HEK293 (cell line): ENCODE data around the gene CDH12.

Experiments used
- CTCF ChIA-PET: fragments of 350-600 bp; formaldehyde crosslinking; extraction: SDS; loops from one replicate; lab custom pipeline; 2021; ENCODE audit warnings: antibody characterized with exemption; lab: Yijun Ruan, JAX
- POLR2A ChIA-PET: fragments of 300-600 bp; formaldehyde crosslinking; extraction: SDS; loops from one replicate; lab custom pipeline; 2020; ENCODE audit warnings: antibody characterized with exemption, inconsistent platforms; lab: Yijun Ruan, JAX
- H3K27ac ChIP-seq: fragments of 200-500 bp; sonication (Bioruptor generic); 2 replicates; pipeline ENCODE4 v1.5.1; 2014; ENCODE audit warnings: low read depth, low read length, control low read depth, inconsistent platforms; ENCODE audit errors: extremely low read depth
- H3K36me3 ChIP-seq, 2 experiments: fragments of 200-500 bp in 1 of 2; sonication (Bioruptor generic) in 1 of 2; 1 replicate in 1 of 2; 2 replicates in 1 of 2; pipeline ENCODE4 v1.5.1; 2014 to 2017; ENCODE audit warnings: inconsistent platforms in 2 of 2, low read length in 2 of 2; ENCODE audit not compliant: control insufficient read depth in 2 of 2, insufficient read depth in 1 of 2
- H3K4me1 ChIP-seq: fragments of 200-500 bp; sonication (Bioruptor generic); 2 replicates; pipeline ENCODE4 v1.5.1; 2014; ENCODE audit warnings: mild to moderate bottlenecking, low read length, inconsistent platforms; ENCODE audit not compliant: control insufficient read depth, insufficient read depth
- H3K4me3 ChIP-seq: 2 replicates; pipeline ENCODE4 v1.5.1; 2011; ENCODE audit warnings: low read depth, mild to moderate bottlenecking, control low read depth, low read length, moderate library complexity
- H3K9me3 ChIP-seq: fragments of 200-500 bp; sonication (Bioruptor generic); 2 replicates; pipeline ENCODE4 v1.5.1; 2014; ENCODE audit warnings: low read depth, low read length, inconsistent platforms; ENCODE audit not compliant: control insufficient read depth, insufficient read depth
- BCL11B ChIP-seq: fragments of 450-650 bp; formaldehyde crosslinking; IDR thresholded peaks from 2 replicates; pipeline ENCODE4 v1.5.1; 2016; ENCODE audit warnings: low read depth, missing biosample characterization, missing genetic modification characterization
- EGR2 ChIP-seq: fragments of 450-650 bp; formaldehyde crosslinking; IDR thresholded peaks from 2 replicates; pipeline ENCODE4 v1.5.1; 2016; ENCODE audit warnings: low read depth, missing biosample characterization, missing genetic modification characterization
- GLI2 ChIP-seq: fragments of 450-650 bp; formaldehyde crosslinking; IDR thresholded peaks from 2 replicates; pipeline ENCODE4; 2017; ENCODE audit warnings: missing biosample characterization, missing genetic modification characterization, low read depth, borderline replicate concordance
- GLI4 ChIP-seq: fragments of 450-650 bp; formaldehyde crosslinking; IDR thresholded peaks from 2 replicates; pipeline ENCODE4 v1.5.1; 2016; ENCODE audit warnings: missing biosample characterization, missing genetic modification characterization
- INSM2 ChIP-seq: fragments of 450-650 bp; formaldehyde crosslinking; IDR thresholded peaks from 2 replicates; pipeline ENCODE4 v1.5.1; 2016; ENCODE audit warnings: missing biosample characterization, missing genetic modification characterization
- KLF7 ChIP-seq: fragments of 450-650 bp; formaldehyde crosslinking; IDR thresholded peaks from 2 replicates; pipeline ENCODE4 v1.5.1; 2016; ENCODE audit warnings: missing biosample characterization, missing genetic modification characterization, borderline replicate concordance
- KLF9 ChIP-seq: fragments of 450-650 bp; formaldehyde crosslinking; IDR thresholded peaks from 2 replicates; pipeline ENCODE4 v1.5.1; 2016; ENCODE audit warnings: missing biosample characterization, missing genetic modification characterization, low read depth
- YY2 ChIP-seq: fragments of 450-650 bp; formaldehyde crosslinking; IDR thresholded peaks from 2 replicates; pipeline ENCODE4 v1.5.1; 2016; ENCODE audit warnings: missing biosample characterization, missing genetic modification characterization
- ZBTB1 ChIP-seq: fragments of 450-650 bp; formaldehyde crosslinking; IDR thresholded peaks from 2 replicates; pipeline ENCODE4 v1.5.1; 2016; ENCODE audit warnings: missing biosample characterization, missing genetic modification characterization
- ZBTB49 ChIP-seq: fragments of 450-650 bp; formaldehyde crosslinking; IDR thresholded peaks from 2 replicates; pipeline ENCODE4 v1.5.1; 2016; ENCODE audit warnings: missing biosample characterization, missing genetic modification characterization, low read depth
- ZNF10 ChIP-seq: fragments of 450-650 bp; formaldehyde crosslinking; IDR thresholded peaks from 2 replicates; pipeline ENCODE4 v1.5.1; 2017; ENCODE audit warnings: missing biosample characterization, missing genetic modification characterization
- ZNF157 ChIP-seq: fragments of 450-650 bp; formaldehyde crosslinking; IDR thresholded peaks from 2 replicates; pipeline ENCODE4 v1.5.1; 2016; ENCODE audit warnings: missing biosample characterization, missing genetic modification characterization
- ZNF174 ChIP-seq: fragments of 450-650 bp; formaldehyde crosslinking; IDR thresholded peaks from 2 replicates; pipeline ENCODE4 v1.5.0; 2017; ENCODE audit warnings: missing biosample characterization, mild to moderate bottlenecking, missing genetic modification characterization
- ZNF23 ChIP-seq: fragments of 450-650 bp; formaldehyde crosslinking; IDR thresholded peaks from 2 replicates; pipeline ENCODE4 v1.5.1; 2016; ENCODE audit warnings: missing biosample characterization, missing genetic modification characterization, borderline replicate concordance
- ZNF280D ChIP-seq: fragments of 450-650 bp; formaldehyde crosslinking; IDR thresholded peaks from 2 replicates; pipeline ENCODE4 v1.5.1; 2016; ENCODE audit warnings: missing biosample characterization, missing genetic modification characterization
- ZNF341 ChIP-seq: fragments of 450-650 bp; formaldehyde crosslinking; IDR thresholded peaks from 2 replicates; pipeline ENCODE4; 2016; ENCODE audit warnings: low read depth, missing biosample characterization, missing genetic modification characterization
- ZNF426 ChIP-seq: fragments of 450-650 bp; formaldehyde crosslinking; IDR thresholded peaks from 2 replicates; pipeline ENCODE4 v1.5.1; 2017; ENCODE audit warnings: missing biosample characterization, missing genetic modification characterization, mild to moderate bottlenecking, inconsistent platforms, moderate library complexity
- ZNF473 ChIP-seq: fragments of 450-650 bp; formaldehyde crosslinking; IDR thresholded peaks from 2 replicates; pipeline ENCODE4 v1.5.1; 2017; ENCODE audit warnings: missing biosample characterization, missing genetic modification characterization
- ZNF488 ChIP-seq: fragments of 450-650 bp; formaldehyde crosslinking; IDR thresholded peaks from 2 replicates; pipeline ENCODE4 v1.5.1; 2016; ENCODE audit warnings: missing biosample characterization, missing genetic modification characterization
- ZNF549 ChIP-seq: fragments of 450-650 bp; IDR thresholded peaks from 2 replicates; pipeline ENCODE4 v1.5.1; 2018; ENCODE audit warnings: missing biosample characterization, missing genetic modification characterization, mild to moderate bottlenecking, inconsistent platforms, moderate library complexity
- ZNF692 ChIP-seq: fragments of 450-650 bp; formaldehyde crosslinking; IDR thresholded peaks from 2 replicates; pipeline ENCODE4 v1.5.1; 2016; ENCODE audit warnings: missing biosample characterization, missing genetic modification characterization
- TF ChIP-seq, protein P1 (sequence below): fragments of 450-650 bp; formaldehyde crosslinking; IDR thresholded peaks from 2 replicates; pipeline ENCODE4 v1.5.1; 2017; ENCODE audit warnings: missing biosample characterization, missing genetic modification characterization

CDH12 gene

DNA sequence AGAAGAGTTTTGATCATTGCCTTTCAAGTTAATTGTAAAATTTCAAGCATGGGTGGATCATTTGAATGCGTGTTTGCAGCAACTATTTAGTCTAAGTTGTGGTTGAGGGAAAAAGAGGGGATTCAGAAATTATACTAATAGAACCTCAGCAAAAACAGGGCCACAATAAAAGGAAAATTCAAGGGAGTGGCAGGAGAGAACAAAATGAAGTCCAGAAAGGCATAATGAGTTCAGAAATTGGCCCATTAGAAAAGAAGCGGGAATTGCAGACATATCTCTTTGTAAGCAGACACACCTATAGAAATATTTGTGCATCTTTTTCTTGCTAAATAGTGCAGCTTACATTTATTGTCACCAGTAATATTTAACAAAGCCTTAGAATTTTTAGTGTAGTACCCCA is 960.0 kb downstream of the CDH12 start (continued):
- TF ChIP-seq YY2 (tag by site-specific recombination) (no peak), ZNF10 (tag by site-specific recombination) (no peak), EGR2 (tag by site-specific recombination) (no peak), ZNF341 (no peak)

- POLR2A ChIA-PET: no interaction called here
- H3K27ac ChIP-seq: no peak overlapping the region
- H3K4me3 ChIP-seq: no peak overlapping the region
- CTCF ChIA-PET: no interaction called here
- H3K9me3 ChIP-seq: no peaks in the 10 kb centered on the region
- TF ChIP-seq KLF9 (tag by site-specific recombination): no peak
- TF ChIP-seq, protein P1, sequence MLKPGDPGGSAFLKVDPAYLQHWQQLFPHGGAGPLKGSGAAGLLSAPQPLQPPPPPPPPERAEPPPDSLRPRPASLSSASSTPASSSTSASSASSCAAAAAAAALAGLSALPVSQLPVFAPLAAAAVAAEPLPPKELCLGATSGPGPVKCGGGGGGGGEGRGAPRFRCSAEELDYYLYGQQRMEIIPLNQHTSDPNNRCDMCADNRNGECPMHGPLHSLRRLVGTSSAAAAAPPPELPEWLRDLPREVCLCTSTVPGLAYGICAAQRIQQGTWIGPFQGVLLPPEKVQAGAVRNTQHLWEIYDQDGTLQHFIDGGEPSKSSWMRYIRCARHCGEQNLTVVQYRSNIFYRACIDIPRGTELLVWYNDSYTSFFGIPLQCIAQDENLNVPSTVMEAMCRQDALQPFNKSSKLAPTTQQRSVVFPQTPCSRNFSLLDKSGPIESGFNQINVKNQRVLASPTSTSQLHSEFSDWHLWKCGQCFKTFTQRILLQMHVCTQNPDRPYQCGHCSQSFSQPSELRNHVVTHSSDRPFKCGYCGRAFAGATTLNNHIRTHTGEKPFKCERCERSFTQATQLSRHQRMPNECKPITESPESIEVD (tag by site-specific recombination): no peak
- TF ChIP-seq ZBTB49 (tag by site-specific recombination): no peak
- TF ChIP-seq ZNF23 (tag by site-specific recombination): no peak
- TF ChIP-seq ZNF488 (tag by site-specific recombination): no peak
- TF ChIP-seq ZNF473 (tag by site-specific recombination): no peak
- TF ChIP-seq BCL11B: no peak
- TF ChIP-seq ZNF692: no peak
- no peak for TF ChIP-seq KLF7
- no peaks in the 10 kb centered on the region for H3K36me3 ChIP-seq
- no peaks in the 10 kb centered on the region for H3K4me1 ChIP-seq
Measured at GRCh38 chr5:21889581-21889980, 963.6 kb downstream of the CDH12 start.

GRCh38 chr5:21882074-21882745 is 970.9 kb downstream of the CDH12 start:
- no peak overlapping the region for H3K27ac ChIP-seq
- no peak overlapping the region for H3K4me3 ChIP-seq
- no peaks in the 10 kb centered on the region for H3K36me3 ChIP-seq
- ChIA-PET CTCF (no interaction called here), POLR2A (no interaction called here)
- no peaks in the 10 kb centered on the region for H3K9me3 ChIP-seq
- H3K4me1 ChIP-seq: no peaks in the 10 kb centered on the region
- TF ChIP-seq GLI2 (tag by site-specific recombination) (no peak), ZNF549 (tag by site-specific recombination) (no peak), GLI4 (no peak), ZNF157 (tag by site-specific recombination) (no peak), ZNF280D (tag by site-specific recombination) (no peak), INSM2 (tag by site-specific recombination) (no peak), ZNF426 (no peak), ZNF174 (no peak), ZBTB1 (tag by site-specific recombination) (no peak)
